HCT116 (cell line): ENCODE data around the gene TGFBR3L. TPM values are rescaled to one million over a fixed set of nuclear protein-coding genes. Genes with fewer than 3 reads are reported as not detected.

Source experiments
- ATAC-seq: fragments of 200-7000 bp; cut with Tn5 transposase; 2 replicates; pipeline ENCODE4 v1.9.1; 2020; ENCODE audit warnings: mild to moderate bottlenecking, moderate library complexity
- BruUV-seq: library from RNA; stranded (reverse); fragments of 400-500 nt; replicated peaks from 2 replicates; lab custom pipeline; 2021; lab: Mats Ljungman, UMichigan
- CTCF ChIA-PET: fragments of 300-600 bp; sonication (Branson Sonifier 250); formaldehyde crosslinking; loops from one replicate; lab custom pipeline; 2021; ENCODE audit warnings: antibody characterized with exemption; lab: Charles Lee
- POLR2A ChIA-PET: fragments of 300-600, 350-600 bp; sonication (Branson Sonifier 250); formaldehyde crosslinking; loops from one replicate; lab custom pipeline; 2021; ENCODE audit warnings: antibody characterized with exemption; lab: Charles Lee
- RAD21 ChIA-PET, 2 experiments: fragments of 300-600 bp; sonication (Branson Sonifier 250); formaldehyde crosslinking; loops; one replicate each; lab custom pipeline; 2023; ENCODE audit warnings: low total read pairs in 2 of 2; ENCODE audit not compliant: uncharacterized antibody in 2 of 2, unreplicated experiment in 2 of 2, low non-redundant PET in 1 of 2; lab: Charles Lee
- DNase-seq: peaks from one replicate; pipeline ENCODE4 v3.0.0-alpha.2; 2010; ENCODE audit warnings: low read depth, low spot score
- H2AFZ ChIP-seq: fragments of 200-600 bp; shearing (Covaris generic), sonication (generic); 2 replicates; pipeline ENCODE4 v1.6.1; 2017; ENCODE audit warnings: low read depth, mixed run types, mixed read lengths, antibody characterized with exemption, low read length; ENCODE audit not compliant: poor library complexity, severe bottlenecking
- H3K27ac ChIP-seq: 2 replicates; pipeline ENCODE4 v1.5.1; 2012; ENCODE audit warnings: low read depth, low read length
- H3K27me3 ChIP-seq: fragments of 200-600 bp; sonication (generic); 2 replicates; pipeline ENCODE4 v1.6.1; 2016; ENCODE audit warnings: mixed run types, low read length, mixed read lengths; ENCODE audit not compliant: insufficient read depth
- H3K36me3 ChIP-seq, 2 experiments: fragments of 200-500 bp in 1 of 2; fragments of 200-600 bp in 1 of 2; sonication (Bioruptor generic) in 1 of 2; sonication (generic) in 1 of 2; 2 replicates each; pipeline versions ENCODE4 v1.5.1 to v1.6.1; 2014 to 2016; ENCODE audit warnings: low read length in 2 of 2, inconsistent platforms in 1 of 2, mixed read lengths in 1 of 2, mixed run types in 1 of 2; ENCODE audit not compliant: insufficient read depth in 2 of 2, control insufficient read depth in 1 of 2
- H3K4me1 ChIP-seq, 2 experiments: fragments of 200-600 bp in 1 of 2; sonication (generic) in 1 of 2; 2 replicates each; pipeline versions ENCODE4 v1.5.1 to v1.6.1; 2012 to 2017; ENCODE audit warnings: low read length in 2 of 2, inconsistent platforms in 1 of 2, mild to moderate bottlenecking in 1 of 2, mixed read lengths in 1 of 2, mixed run types in 1 of 2, moderate library complexity in 1 of 2; ENCODE audit not compliant: insufficient read depth in 2 of 2, control insufficient read depth in 1 of 2
- H3K4me2 ChIP-seq: fragments of 200-600 bp; sonication (generic); 2 replicates; pipeline ENCODE4 v1.6.1; 2017; ENCODE audit warnings: mixed run types, low read length, mixed read lengths
- H3K4me3 ChIP-seq, 2 experiments: fragments of 200-600 bp in 1 of 2; sonication (generic) in 1 of 2; replicated peaks in 1 of 2; 2 replicates each; pipeline ENCODE4 v1.5.1; 2011 to 2016; ENCODE audit warnings: low read length in 2 of 2, control low read depth in 1 of 2, low read depth in 1 of 2, mild to moderate bottlenecking in 1 of 2, mixed read lengths in 1 of 2, mixed run types in 1 of 2
- H3K79me2 ChIP-seq: fragments of 200-600 bp; sonication (generic); 2 replicates; pipeline ENCODE4 v1.6.1; 2017; ENCODE audit warnings: mild to moderate bottlenecking, mixed run types, low read length, moderate library complexity, mixed read lengths; ENCODE audit not compliant: insufficient read depth
- H3K9ac ChIP-seq: fragments of 200-600 bp; sonication (generic); 2 replicates; pipeline ENCODE4 v1.6.1; 2016; ENCODE audit warnings: low read length, mixed read lengths
- H3K9me2 ChIP-seq: fragments of 200-600 bp; sonication (generic), shearing (Covaris generic); 2 replicates; pipeline ENCODE4 v1.6.1; 2017; ENCODE audit warnings: mixed run types, mild to moderate bottlenecking, moderate library complexity; ENCODE audit not compliant: insufficient read depth
- H3K9me3 ChIP-seq, 2 experiments: fragments of 200-500 bp in 1 of 2; fragments of 200-600 bp in 1 of 2; sonication (Bioruptor generic) in 1 of 2; sonication (generic) in 1 of 2; 2 replicates each; pipeline ENCODE4 v1.6.1; 2014 to 2017; ENCODE audit warnings: low read length in 2 of 2, mixed read lengths in 2 of 2, inconsistent platforms in 1 of 2, low read depth in 1 of 2, mild to moderate bottlenecking in 1 of 2, mixed run types in 1 of 2, moderate library complexity in 1 of 2; ENCODE audit not compliant: control insufficient read depth in 1 of 2, insufficient read depth in 1 of 2
- H4K20me1 ChIP-seq: fragments of 200-600 bp; sonication (generic), shearing (Covaris generic); 2 replicates; pipeline ENCODE4 v1.6.1; 2017; ENCODE audit warnings: mixed run types, mild to moderate bottlenecking, moderate library complexity; ENCODE audit not compliant: insufficient read depth
- ATF3 ChIP-seq: IDR thresholded peaks from 2 replicates; pipeline ENCODE4 v1.6.1; 2012
- CBX3 ChIP-seq: IDR thresholded peaks from 2 replicates; pipeline ENCODE4 v1.6.1; 2012; ENCODE audit warnings: low read depth
- CTCF ChIP-seq, 3 experiments: fragments of 200-600 bp in 1 of 3; sonication (generic) in 1 of 3; IDR thresholded peaks in 2 of 3; conservative IDR thresholded peaks in 1 of 3; 2 replicates each; pipeline ENCODE4 v1.5.1; 2012 to 2017; ENCODE audit warnings: low read depth in 2 of 3, low read length in 2 of 3, antibody characterized with exemption in 1 of 3, borderline replicate concordance in 1 of 3, control low read depth in 1 of 3, mild to moderate bottlenecking in 1 of 3, mixed read lengths in 1 of 3, mixed run types in 1 of 3, moderate library complexity in 1 of 3; ENCODE audit not compliant: insufficient read depth in 1 of 3
- EGR1 ChIP-seq: IDR thresholded peaks from 2 replicates; pipeline ENCODE4 v1.6.1; 2012; ENCODE audit warnings: low read depth
- ELF1 ChIP-seq: IDR thresholded peaks from 2 replicates; pipeline ENCODE4 v1.6.1; 2012; ENCODE audit warnings: low read depth, borderline replicate concordance
- EZH2 ChIP-seq: fragments of 200-600 bp; sonication (generic); IDR thresholded peaks from 2 replicates; pipeline ENCODE4 v1.6.1; 2017; ENCODE audit warnings: antibody characterized with exemption, mixed run types
- JUND ChIP-seq: IDR thresholded peaks from 2 replicates; pipeline ENCODE4 v1.6.1; 2012
- MAX ChIP-seq: IDR thresholded peaks from 2 replicates; pipeline ENCODE4 v1.6.1; 2012
- POLR2A ChIP-seq: IDR thresholded peaks from 2 replicates; pipeline ENCODE4 v1.7.0; 2011; ENCODE audit warnings: borderline replicate concordance; ENCODE audit not compliant: insufficient read depth, insufficient read length; ENCODE audit errors: extremely low read depth
- POLR2AphosphoS5 ChIP-seq: IDR thresholded peaks from 2 replicates; pipeline ENCODE4 v1.6.1; 2011; ENCODE audit warnings: mild to moderate bottlenecking, low read depth, low read length, moderate library complexity
- RAD21 ChIP-seq: IDR thresholded peaks from 2 replicates; pipeline ENCODE4 v1.6.1; 2012; ENCODE audit warnings: low read depth, mild to moderate bottlenecking
- SIN3A ChIP-seq: IDR thresholded peaks from 2 replicates; pipeline ENCODE4 v1.6.1; 2012; ENCODE audit warnings: low read depth
- SP1 ChIP-seq: IDR thresholded peaks from 2 replicates; pipeline ENCODE4 v1.6.1; 2012; ENCODE audit warnings: low read depth
- YY1 ChIP-seq: IDR thresholded peaks from 2 replicates; pipeline ENCODE4 v1.6.1; 2011; ENCODE audit warnings: low read length, low read depth, moderate library complexity, mild to moderate bottlenecking; ENCODE audit not compliant: insufficient replicate concordance; ENCODE audit errors: extremely low read depth
- ZFX ChIP-seq: fragments of 450-650 bp; IDR thresholded peaks from 2 replicates; pipeline ENCODE4 v1.6.1; 2017
- ZNF274 ChIP-seq: fragments of 200-500 bp; sonication (Bioruptor generic); IDR thresholded peaks from 2 replicates; pipeline ENCODE4 v1.6.1; 2014; ENCODE audit warnings: mild to moderate bottlenecking, low read depth, low read length, inconsistent platforms
- intact Hi-C: fragments of 100-400 bp; cut with micrococcal nuclease; formaldehyde crosslinking; loops from 2 replicates; pipeline ENCODE4 v1.10.0; 2022
- total RNA-seq: library from RNA; stranded (reverse); gene quantifications from one replicate; pipeline ENCODE4 v1.2.1, GENCODE V29; 2021; ENCODE audit not compliant: unreplicated experiment

The TGFBR3L gene
- total RNA-seq, 1 experiment from 2014 or later, result 30.9 TPM

- TF ChIP-seq CTCF (IDR thresholded peaks at IDR 0.05 in 2 of 3, conservative IDR thresholded peaks at IDR 0.05 in 1 of 3; ENCODE audit: borderline replicate concordance in 1 of 3, insufficient read depth in 1 of 3, low read depth in 2 of 3, low read length in 2 of 3) (0 out of 6 replicates have a peak, but pooled peaks of 1 of the 3 experiments have one; percentile 11), MAX (no peak)
- TF ChIP-seq, all 23 proteins: peak for 1
- RAD21 ChIA-PET, result no interaction called here
- H3K27me3 ChIP-seq, result no peaks in the 10 kb centered on the region
- no peak overlapping the region for H3K9ac ChIP-seq
- DNase-seq (no peak), ATAC-seq (no peak)
- peaks cover 3 to 14% of the 10 kb centered on the region in 2 experiments; a peak in 2 of 4 replicates for H3K4me1 ChIP-seq
- POLR2A ChIA-PET, result interaction anchor here (1.2 kb wide), 1 partner anchor 12 kb away, joined by 7 read pairs; the partner anchor contains the start of gene SNAPC2
- intact Hi-C loops, result no loop called here
- BruUV-seq, result no TSS peak
- H3K27ac ChIP-seq, result no peak overlapping the region
- peaks cover 5 to 6% of the 10 kb centered on the region in 2 experiments; a peak in 3 of 4 replicates for H3K36me3 ChIP-seq
- H2AFZ ChIP-seq, result no peak overlapping the region
- no peaks in the 10 kb centered on the region for H3K9me3 ChIP-seq
- H3K4me3 ChIP-seq, result no peak overlapping the region
- no peak overlapping the region for H3K4me2 ChIP-seq
- no peaks in the 10 kb centered on the region for H4K20me1 ChIP-seq
- peaks cover 54% of the 10 kb centered on the region for H3K79me2 ChIP-seq
- CTCF ChIA-PET, result no interaction called here
- no peaks in the 10 kb centered on the region for H3K9me2 ChIP-seq
These were observed 5.7 kb upstream of the TGFBR3L start for GRCh38 chr19:7908742-7909461.

- no peak overlapping the region for H3K27ac ChIP-seq
- no peak overlapping the region for H3K4me3 ChIP-seq
- ChIA-PET CTCF (no interaction called here), POLR2A (interaction anchor here (1.2 kb wide), 1 partner anchor 11 kb away, joined by 7 read pairs; the partner anchor contains the start of gene SNAPC2), RAD21 (no interaction called here)
- ATAC-seq (no peak), DNase-seq (no peak)
- peaks cover 5 to 6% of the 10 kb centered on the region in 2 experiments; a peak in 3 of 4 replicates for H3K36me3 ChIP-seq
- H4K20me1 ChIP-seq, result no peaks in the 10 kb centered on the region
- intact Hi-C loops, result no loop called here
- H3K4me2 ChIP-seq, result no peak overlapping the region
- no peaks in the 10 kb centered on the region for H3K9me2 ChIP-seq
- no peaks in the 10 kb centered on the region for H3K27me3 ChIP-seq
- no peaks in the 10 kb centered on the region for H3K9me3 ChIP-seq
- BruUV-seq, result no TSS peak
- no peak overlapping the region for H2AFZ ChIP-seq
- peaks cover 3 to 12% of the 10 kb centered on the region in 2 experiments; a peak in 2 of 4 replicates for H3K4me1 ChIP-seq
- H3K9ac ChIP-seq, result no peak overlapping the region
- peaks cover 48% of the 10 kb centered on the region for H3K79me2 ChIP-seq
- TF ChIP-seq ATF3, result no peak
- no peak for TF ChIP-seq SP1
- TF ChIP-seq ZNF274, result no peak
- no peak for TF ChIP-seq MAX
- no peak for TF ChIP-seq POLR2A
- no peak for TF ChIP-seq POLR2AphosphoS5
- TF ChIP-seq ELF1, result no peak
- TF ChIP-seq YY1, result no peak
- TF ChIP-seq CBX3, result no peak
- TF ChIP-seq SIN3A, result no peak
- TF ChIP-seq RAD21, result no peak
- TF ChIP-seq JUND, result no peak
- no peak for TF ChIP-seq ZFX
- no peak for TF ChIP-seq EGR1
- TF ChIP-seq EZH2, result no peak
These were observed 5.1 kb upstream of the TGFBR3L start for GRCh38 chr19:7909471-7910067.
